Gastroesophageal sphincter (tissue), 4 donors: ENCODE data around the gene NYAP1. TPM values are rescaled to one million over a fixed set of nuclear protein-coding genes. Genes with fewer than 3 reads are reported as not detected.
A peak's percentile ranks its signal among the peaks of the same experiment; 100 is the strongest.

Source experiments
- ATAC-seq: fragments of 150-250 bp; one replicate; pipeline ENCODE4 v1.9.1; 2016; ENCODE audit warnings: mild to moderate bottlenecking, moderate library complexity
- H3K27ac ChIP-seq, 4 donors: fragments of 200-600 bp; sonication (generic) in 3 of 4; 1 replicate in 3 of 4; 2 replicates in 1 of 4; pipeline ENCODE4 v1.5.1; 2016 to 2019
- H3K27me3 ChIP-seq: fragments of 200-600 bp; sonication (generic); one replicate; pipeline ENCODE4 v1.5.1; 2019
- H3K36me3 ChIP-seq, 2 donors: fragments of 200-600 bp; sonication (generic); one replicate each; pipeline ENCODE4 v1.5.1; 2019; ENCODE audit warnings: control low read depth in 1 of 2
- H3K4me1 ChIP-seq, 3 donors: fragments of 200-600 bp; sonication (generic); 1 replicate in 2 of 3; 2 replicates in 1 of 3; pipeline ENCODE4 v1.5.1; 2016 to 2019; ENCODE audit warnings: control low read depth in 2 of 3
- H3K4me3 ChIP-seq, 2 donors: fragments of 200-600 bp; sonication (generic); one replicate each; pipeline ENCODE4 v1.5.1; 2019; ENCODE audit warnings: mild to moderate bottlenecking in 1 of 2, moderate library complexity in 1 of 2
- H3K9me3 ChIP-seq, 3 donors: fragments of 200-600 bp; sonication (generic); one replicate each; pipeline ENCODE4 v1.5.1; 2017 to 2019; ENCODE audit warnings: control low read depth in 2 of 3
- EP300 ChIP-seq: sonication (generic); formaldehyde crosslinking; IDR thresholded peaks from one replicate; pipeline ENCODE4 v1.6.1; 2017; ENCODE audit warnings: antibody characterized with exemption, mild to moderate bottlenecking
- POLR2A ChIP-seq, 2 donors: fragments of 450-650 bp; IDR thresholded peaks; one replicate each; pipeline ENCODE4 v1.6.1; 2017; ENCODE audit warnings: antibody characterized with exemption in 2 of 2, mild to moderate bottlenecking in 2 of 2, moderate library complexity in 1 of 2
- POLR2AphosphoS5 ChIP-seq: sonication (generic); formaldehyde crosslinking; IDR thresholded peaks from one replicate; pipeline ENCODE4 v1.6.1; 2017; ENCODE audit warnings: antibody characterized with exemption
- WGBS, 2 donors: methylation state at CpG; one replicate each; pipeline ENCODE4 v1.1.5; 2018; ENCODE audit warnings: low coverage in 1 of 2; 5-methylcytosine and 5-hydroxymethylcytosine counted together
- total RNA-seq, 4 donors: library from RNA; depleted of rRNA; stranded (reverse); fragments of >200 nt; gene quantifications; one replicate each; pipeline ENCODE4 v1.1.0, GENCODE V29; 2016
- TF ChIP-seq, protein P1 (sequence below), 4 experiments: fragments of 200-600 bp in 2 of 4; fragments of 450-650 bp in 2 of 4; sonication (generic) in 1 of 4; IDR thresholded peaks; one replicate each; pipeline ENCODE4 v1.5.1; 2017 to 2019; ENCODE audit warnings: antibody characterized with exemption in 4 of 4, mild to moderate bottlenecking in 2 of 4, moderate library complexity in 2 of 4

NYAP1 gene
- total RNA-seq, 4 donors from 2014 or later, result 0.94 to 3.1 (median 1.8) TPM

DNA sequence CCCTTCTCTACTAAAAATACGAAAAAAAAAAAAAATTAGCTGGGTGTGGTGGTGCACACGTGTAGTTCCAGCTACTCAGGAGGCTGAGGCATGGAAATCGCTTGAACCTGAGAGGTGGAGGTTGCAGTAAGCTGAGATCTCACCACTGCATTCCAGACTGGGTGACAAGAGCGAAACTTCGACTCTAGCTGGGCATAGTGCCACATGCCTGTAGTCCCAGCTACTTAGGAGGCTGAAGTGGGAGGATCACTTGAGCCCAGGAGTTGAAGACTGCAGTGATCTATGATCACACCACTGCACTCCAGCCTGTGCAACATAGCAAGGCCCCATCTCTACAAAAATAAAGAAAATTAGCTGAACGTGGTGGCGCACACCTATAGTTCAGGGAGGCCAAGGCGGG lies 18.4 kb upstream of the NYAP1 start:
- whole genome bisulfite sequencing, 2 donors, result 47 to 60% methylated on average over 2 to 5 of the region's 8 CpGs
- Histone ChIP-seq H3K9me3 (no peaks in the 10 kb centered on the region), H3K27ac (peak overlapping the region in 2 of 4 donors; percentile 64 to 75), H3K27me3 (no peaks in the 10 kb centered on the region), H3K36me3 (peaks cover 0 to 56% of the 10 kb centered on the region in 2 donors), H3K4me1 (peaks cover 3 to 62% (median 19%) of the 10 kb centered on the region in 3 donors), H3K4me3 (no peak overlapping the region)
- ATAC-seq, result no peak
- no peak for TF ChIP-seq EP300
- TF ChIP-seq, protein P1, sequence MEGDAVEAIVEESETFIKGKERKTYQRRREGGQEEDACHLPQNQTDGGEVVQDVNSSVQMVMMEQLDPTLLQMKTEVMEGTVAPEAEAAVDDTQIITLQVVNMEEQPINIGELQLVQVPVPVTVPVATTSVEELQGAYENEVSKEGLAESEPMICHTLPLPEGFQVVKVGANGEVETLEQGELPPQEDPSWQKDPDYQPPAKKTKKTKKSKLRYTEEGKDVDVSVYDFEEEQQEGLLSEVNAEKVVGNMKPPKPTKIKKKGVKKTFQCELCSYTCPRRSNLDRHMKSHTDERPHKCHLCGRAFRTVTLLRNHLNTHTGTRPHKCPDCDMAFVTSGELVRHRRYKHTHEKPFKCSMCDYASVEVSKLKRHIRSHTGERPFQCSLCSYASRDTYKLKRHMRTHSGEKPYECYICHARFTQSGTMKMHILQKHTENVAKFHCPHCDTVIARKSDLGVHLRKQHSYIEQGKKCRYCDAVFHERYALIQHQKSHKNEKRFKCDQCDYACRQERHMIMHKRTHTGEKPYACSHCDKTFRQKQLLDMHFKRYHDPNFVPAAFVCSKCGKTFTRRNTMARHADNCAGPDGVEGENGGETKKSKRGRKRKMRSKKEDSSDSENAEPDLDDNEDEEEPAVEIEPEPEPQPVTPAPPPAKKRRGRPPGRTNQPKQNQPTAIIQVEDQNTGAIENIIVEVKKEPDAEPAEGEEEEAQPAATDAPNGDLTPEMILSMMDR (IDR thresholded peaks at IDR 0.05), result no peak
- TF ChIP-seq POLR2AphosphoS5, result no peak

DNA sequence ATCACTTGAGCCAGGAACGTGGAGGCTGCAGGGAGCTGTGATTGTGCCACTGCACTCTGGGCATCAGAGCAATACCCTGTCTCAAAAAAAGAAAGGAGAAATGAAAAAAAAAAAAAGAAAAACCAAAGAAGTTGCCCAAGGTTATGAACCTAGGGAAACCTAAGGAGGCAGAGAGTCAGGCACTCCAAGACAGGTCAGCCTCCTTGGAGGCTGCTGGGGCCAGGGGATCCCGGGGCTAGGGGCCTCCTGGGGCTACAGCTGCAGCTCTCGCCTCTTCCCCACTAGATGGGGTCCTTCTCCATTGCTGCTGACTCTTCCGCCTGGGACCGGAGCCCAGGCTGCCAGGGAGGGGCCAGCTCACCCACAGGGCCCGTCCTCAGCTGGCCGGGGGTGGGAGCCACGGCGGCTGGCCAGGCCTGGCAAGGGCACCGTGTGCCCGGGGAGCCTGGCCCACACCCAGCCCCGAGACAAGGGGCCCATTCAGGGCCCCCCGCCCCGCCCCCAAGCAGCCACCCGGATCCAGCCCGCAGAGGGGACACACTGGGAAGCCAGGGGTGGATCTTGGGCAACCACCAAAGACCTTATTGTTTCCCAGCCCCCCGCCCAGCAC lies 17.9 kb upstream of the NYAP1 start:
- Histone ChIP-seq H3K36me3 (peaks cover 0 to 56% of the 10 kb centered on the region in 2 donors), H3K4me3 (peak overlapping the region in 1 of 2 donors; percentile 38), H3K27ac (peak overlapping the region in 3 of 4 donors; percentile 44 to 75 (median 64)), H3K27me3 (no peaks in the 10 kb centered on the region), H3K4me1 (peaks cover 3 to 63% (median 19%) of the 10 kb centered on the region in 3 donors), H3K9me3 (no peaks in the 10 kb centered on the region)
- WGBS, 2 donors, result 20 to 100% methylated on average over 1 to 3 of the region's 17 CpGs
- TF ChIP-seq POLR2A (IDR thresholded peaks at IDR 0.05), result no peak
- TF ChIP-seq, protein P1 (IDR thresholded peaks at IDR 0.05), result peak in 3 of 4 experiments; percentile 68 to 86 (median 71)
- no peak for TF ChIP-seq EP300
- peak; percentile 80 for TF ChIP-seq POLR2AphosphoS5
- peak; percentile 85 for ATAC-seq

DNA sequence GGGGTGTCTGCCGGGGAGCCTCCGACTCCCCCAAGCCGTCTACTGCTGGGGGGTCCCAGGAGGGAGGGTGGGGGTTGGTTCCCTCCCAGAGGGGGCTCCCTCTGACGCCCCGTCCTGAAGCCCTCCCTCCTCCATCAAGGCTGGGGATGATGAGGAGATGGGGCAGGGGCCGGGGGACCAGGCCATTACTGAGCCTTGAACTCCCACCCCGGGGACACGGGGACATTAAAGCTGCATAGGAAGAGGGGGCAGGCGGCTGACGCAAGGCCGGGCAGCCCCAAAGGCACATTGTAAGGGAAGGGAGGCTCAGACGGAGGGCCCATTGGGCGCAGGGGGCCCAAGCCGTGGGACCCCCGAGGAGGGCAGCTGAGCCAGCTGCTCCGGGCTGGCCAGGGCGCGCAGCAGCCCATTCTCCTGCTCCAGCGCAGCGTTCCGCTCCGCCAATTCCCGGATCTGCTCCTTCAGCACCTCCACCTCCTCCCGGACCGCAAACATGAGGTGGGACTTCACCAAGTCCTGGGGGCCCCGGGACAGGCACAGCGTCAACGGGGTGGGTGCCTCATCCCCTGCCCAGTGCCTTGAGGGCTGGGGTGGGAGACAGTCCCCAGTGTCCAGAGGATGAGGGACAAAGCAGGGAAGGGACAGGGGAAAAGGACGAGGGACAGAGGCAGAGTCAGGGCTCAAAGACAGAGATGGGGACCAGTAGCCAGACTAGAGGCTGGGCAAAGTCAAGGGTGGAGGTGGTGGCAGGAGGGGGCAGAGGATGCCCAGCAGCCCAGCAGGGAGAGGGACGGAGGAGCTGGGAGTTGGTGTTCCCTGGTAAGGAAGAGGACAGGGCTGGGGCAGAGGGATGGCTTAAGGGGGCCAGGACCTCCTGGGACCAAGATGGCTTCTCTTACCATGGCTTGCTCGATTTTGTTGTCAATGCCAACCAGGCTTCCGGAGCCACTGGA lies 16.8 kb upstream of the NYAP1 start:
- Histone ChIP-seq H3K27ac (peak overlapping the region in 3 of 4 donors; percentile 60 to 75 (median 64)), H3K4me3 (peak overlapping the region in 1 of 2 donors; percentile 38), H3K4me1 (peaks cover 3 to 74% (median 19%) of the 10 kb centered on the region in 3 donors), H3K36me3 (peaks cover 0 to 59% of the 10 kb centered on the region in 2 donors), H3K27me3 (no peaks in the 10 kb centered on the region), H3K9me3 (no peaks in the 10 kb centered on the region)
- no peak for ATAC-seq
- WGBS, 2 donors, result 56 to 64% methylated on average over 4 to 8 of the region's 32 CpGs
- TF ChIP-seq, protein P1 (IDR thresholded peaks at IDR 0.05), result no peak

DNA sequence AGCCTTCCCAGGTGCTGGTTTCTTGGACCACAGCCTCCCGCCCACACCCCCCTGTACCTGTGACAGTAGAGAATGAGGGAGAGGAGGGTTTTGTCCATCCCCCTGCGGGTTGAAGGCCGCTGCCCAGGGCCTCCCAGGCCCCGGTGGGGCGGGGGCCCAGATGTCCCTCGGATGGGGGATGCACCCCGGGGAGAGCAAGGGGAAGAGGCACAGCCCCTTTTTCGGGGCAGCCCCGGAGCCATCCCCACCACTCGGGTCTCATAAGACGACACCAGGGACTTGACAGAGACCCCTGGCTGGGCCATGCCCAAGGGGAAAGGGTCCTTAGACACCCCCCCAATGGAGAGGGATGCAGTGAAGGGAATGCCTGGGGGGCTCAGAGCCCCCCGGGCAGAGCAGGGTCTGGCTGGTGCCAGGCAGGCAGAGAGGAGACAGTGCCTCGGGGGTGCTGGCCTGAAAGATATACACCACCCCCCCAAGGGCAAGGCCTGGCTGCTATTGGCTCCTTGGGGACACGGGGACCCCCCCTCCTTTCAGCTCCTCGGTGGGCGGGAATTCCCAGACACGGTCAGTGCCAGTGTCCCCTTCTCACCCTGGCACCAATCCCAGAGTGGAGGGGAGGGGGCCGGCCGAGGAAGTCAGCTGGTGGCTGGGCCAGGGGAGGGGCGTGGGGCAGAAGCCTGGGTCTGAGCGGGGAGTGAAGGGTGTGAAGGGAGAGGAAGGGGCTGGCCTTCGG lies 15.9 kb upstream of the NYAP1 start:
- Histone ChIP-seq H3K36me3 (peaks cover 0 to 61% of the 10 kb centered on the region in 2 donors), H3K4me1 (peaks cover 3 to 83% (median 25%) of the 10 kb centered on the region in 3 donors), H3K27me3 (no peaks in the 10 kb centered on the region), H3K9me3 (no peaks in the 10 kb centered on the region), H3K27ac (peak overlapping the region in 2 of 4 donors; percentile 64 to 75), H3K4me3 (peak overlapping the region in 1 of 2 donors; percentile 38)
- TF ChIP-seq POLR2A (IDR thresholded peaks at IDR 0.05) (no peak), POLR2AphosphoS5 (peak; percentile 5)
- ATAC-seq, result no peak
- WGBS, 2 donors, result 0% methylated on average over 2 of the region's 22 CpGs; no CpG with 5 or more reads in 1 of the 2 donors
